Thyroid gland (tissue), 4 donors: ENCODE measurements around the gene ACOT13.

ENCODE experiments used
- CTCF ChIP-seq, 6 experiments: fragments of 200-600 bp in 3 of 6; fragments of 450-650 bp in 3 of 6; sonication (generic) in 3 of 6; IDR thresholded peaks; one replicate each; pipeline ENCODE4 v1.5.1; 2016 to 2019; ENCODE audit warnings: antibody characterized with exemption in 6 of 6, mild to moderate bottlenecking in 2 of 6, inconsistent platforms in 1 of 6, moderate library complexity in 1 of 6
- POLR2A ChIP-seq, 2 donors: fragments of 450-650 bp; IDR thresholded peaks; one replicate each; pipeline ENCODE4 v1.6.1; 2017; ENCODE audit warnings: antibody characterized with exemption in 2 of 2, mild to moderate bottlenecking in 2 of 2, moderate library complexity in 1 of 2

GRCh38 chr6:24686946-24687345 lies 20.1 kb downstream of the ACOT13 start:
- TF ChIP-seq CTCF (IDR thresholded peaks at IDR 0.05), result no peak
- TF ChIP-seq POLR2A (IDR thresholded peaks at IDR 0.05), result no peak
